Osteoblast (primary cell): ENCODE measurements around the gene F10. TPM values are rescaled to one million over a fixed set of nuclear protein-coding genes. Genes with fewer than 3 reads are reported as not detected.

Experiments
- DNase-seq: peaks from one replicate; pipeline ENCODE4 v3.0.0; 2011; ENCODE audit warnings: low spot score, mixed read lengths; ENCODE audit not compliant: insufficient read length; ENCODE audit errors: missing footprints
- H2AFZ ChIP-seq: 2 replicates; pipeline ENCODE4 v1.6.0; 2011; ENCODE audit warnings: mild to moderate bottlenecking, low read length
- H3K27ac ChIP-seq: 2 replicates; pipeline ENCODE4 v1.5.1; 2011; ENCODE audit warnings: mild to moderate bottlenecking, low read depth, low read length, moderate library complexity
- H3K27me3 ChIP-seq: 2 replicates; pipeline ENCODE4 v1.6.0; 2012; ENCODE audit warnings: mild to moderate bottlenecking, control low read depth, inconsistent platforms, low read length, moderate library complexity; ENCODE audit not compliant: insufficient read depth
- H3K36me3 ChIP-seq: 2 replicates; pipeline ENCODE4 v1.5.1; 2011; ENCODE audit warnings: mild to moderate bottlenecking, low read length, control low read depth, moderate library complexity; ENCODE audit not compliant: insufficient read depth
- H3K4me1 ChIP-seq: 2 replicates; pipeline ENCODE4 v1.5.1; 2011; ENCODE audit warnings: mild to moderate bottlenecking, low read length, control low read depth, moderate library complexity; ENCODE audit not compliant: insufficient read depth
- H3K4me2 ChIP-seq: 2 replicates; pipeline ENCODE4 v1.6.0; 2011; ENCODE audit warnings: mild to moderate bottlenecking, low read length; ENCODE audit not compliant: insufficient read depth
- H3K4me3 ChIP-seq: fragments of 200-600 bp; sonication (generic); 3 replicates; pipeline ENCODE4 v1.5.1; 2012; ENCODE audit warnings: mild to moderate bottlenecking, low read length, inconsistent platforms; ENCODE audit not compliant: insufficient read depth
- H3K79me2 ChIP-seq: 2 replicates; pipeline ENCODE4 v1.6.0; 2012; ENCODE audit warnings: mild to moderate bottlenecking, low read length, control low read depth, inconsistent platforms; ENCODE audit not compliant: insufficient read depth
- H3K9me3 ChIP-seq: 2 replicates; pipeline ENCODE4 v1.5.1; 2011; ENCODE audit warnings: low read depth, low read length, control low read depth
- H4K20me1 ChIP-seq: 2 replicates; pipeline ENCODE4 v1.6.0; 2012; ENCODE audit warnings: mild to moderate bottlenecking, low read length, control low read depth; ENCODE audit not compliant: insufficient read depth
- CTCF ChIP-seq: IDR thresholded peaks from 2 replicates; pipeline ENCODE4 v1.5.1; 2011; ENCODE audit warnings: mild to moderate bottlenecking, low read depth, low read length, moderate library complexity; ENCODE audit errors: extremely low read depth
- total RNA-seq: library from RNA; depleted of rRNA; stranded (reverse); fragments of >200 nt; gene quantifications from 2 replicates; pipeline ENCODE4 v1.2.3, GENCODE V29; 2012

Gene F10
- total RNA-seq, 1 donor, result not detected

GRCh38 chr13:113140677-113141600 lies 18.3 kb downstream of the F10 start:
- no peaks in the 10 kb centered on the region for H4K20me1 ChIP-seq
- H3K4me1 ChIP-seq, result no peaks in the 10 kb centered on the region
- no peak overlapping the region for H3K4me3 ChIP-seq
- no peaks in the 10 kb centered on the region for H3K9me3 ChIP-seq
- H3K27me3 ChIP-seq, result peaks cover 25% of the 10 kb centered on the region
- TF ChIP-seq CTCF, result no peak
- no peak overlapping the region for H2AFZ ChIP-seq
- H3K79me2 ChIP-seq, result no peaks in the 10 kb centered on the region
- DNase-seq, result peak; percentile 48
- no peak overlapping the region for H3K4me2 ChIP-seq
- no peak overlapping the region for H3K27ac ChIP-seq
- no peaks in the 10 kb centered on the region for H3K36me3 ChIP-seq

GRCh38 chr13:113141601-113141970 lies 19.0 kb downstream of the F10 start:
- H3K36me3 ChIP-seq, result no peaks in the 10 kb centered on the region
- no peak for TF ChIP-seq CTCF
- H3K4me2 ChIP-seq, result no peak overlapping the region
- peaks cover 20% of the 10 kb centered on the region for H3K27me3 ChIP-seq
- H3K9me3 ChIP-seq, result no peaks in the 10 kb centered on the region
- H2AFZ ChIP-seq, result no peak overlapping the region
- no peaks in the 10 kb centered on the region for H3K79me2 ChIP-seq
- peak; percentile 25 for DNase-seq
- H3K27ac ChIP-seq, result no peak overlapping the region
- no peaks in the 10 kb centered on the region for H4K20me1 ChIP-seq
- H3K4me3 ChIP-seq, result no peak overlapping the region
- H3K4me1 ChIP-seq, result no peaks in the 10 kb centered on the region

GRCh38 chr13:113142876-113143275 lies 20.3 kb downstream of the F10 start:
- no peak overlapping the region for H2AFZ ChIP-seq
- H3K9me3 ChIP-seq, result no peaks in the 10 kb centered on the region
- TF ChIP-seq CTCF, result no peak
- no peaks in the 10 kb centered on the region for H3K4me1 ChIP-seq
- no peak overlapping the region for H3K4me3 ChIP-seq
- no peaks in the 10 kb centered on the region for H3K79me2 ChIP-seq
- H3K36me3 ChIP-seq, result no peaks in the 10 kb centered on the region
- peaks cover 15% of the 10 kb centered on the region for H3K27me3 ChIP-seq
- no peaks in the 10 kb centered on the region for H4K20me1 ChIP-seq
- no peak overlapping the region for H3K27ac ChIP-seq
- no peak overlapping the region for H3K4me2 ChIP-seq
- peak; percentile 31 for DNase-seq

- no peak overlapping the region for H3K4me2 ChIP-seq
- TF ChIP-seq CTCF, result no peak
- no peaks in the 10 kb centered on the region for H3K9me3 ChIP-seq
- DNase-seq, result peak; percentile 35
- no peaks in the 10 kb centered on the region for H4K20me1 ChIP-seq
- no peak overlapping the region for H2AFZ ChIP-seq
- H3K4me1 ChIP-seq, result no peaks in the 10 kb centered on the region
- no peaks in the 10 kb centered on the region for H3K79me2 ChIP-seq
- H3K27me3 ChIP-seq, result peaks cover 7% of the 10 kb centered on the region
- H3K36me3 ChIP-seq, result no peaks in the 10 kb centered on the region
- no peak overlapping the region for H3K4me3 ChIP-seq
- no peak overlapping the region for H3K27ac ChIP-seq
Measured at GRCh38 chr13:113143466-113144254, 21.1 kb downstream of the F10 start.
